SK-N-SH treated with all-trans-retinoic acid at 6 μM for 48 hours (cell line): Measurements from ENCODE around the gene STYXL1.

Source experiments
- ATAC-seq: fragments of 200-7000 bp; cut with Tn5 transposase; 3 replicates; pipeline ENCODE4 v1.9.1; 2020; ENCODE audit warnings: mild to moderate bottlenecking, moderate library complexity
- ARNTL ChIP-seq: fragments of 450-650 bp; formaldehyde crosslinking; IDR thresholded peaks from 2 replicates; pipeline ENCODE4 v1.5.0; 2020; ENCODE audit warnings: low read depth, mild to moderate bottlenecking, moderate library complexity, borderline replicate concordance
- BACH2 ChIP-seq: fragments of 250-450 bp; sonication (Bioruptor Pico); IDR thresholded peaks from 2 replicates; pipeline ENCODE4 v1.9.0; 2021; ENCODE audit warnings: mild to moderate bottlenecking, borderline replicate concordance
- ESRRG ChIP-seq: fragments of 250-450 bp; sonication (Bioruptor Pico); IDR thresholded peaks from 2 replicates; pipeline ENCODE4 v1.6.1; 2021; ENCODE audit warnings: mild to moderate bottlenecking
- GLIS3 ChIP-seq: fragments of 250-450 bp; sonication (Bioruptor Pico); IDR thresholded peaks from 2 replicates; pipeline ENCODE4 v1.5.0; 2020; ENCODE audit warnings: mild to moderate bottlenecking, moderate library complexity
- ISL1 ChIP-seq: fragments of 250-450 bp; sonication (Bioruptor Pico); IDR thresholded peaks from 2 replicates; pipeline ENCODE4 v2.1.2; 2022; ENCODE audit warnings: mild to moderate bottlenecking, moderate library complexity
- OSR1 ChIP-seq: fragments of 250-450 bp; sonication (Bioruptor Pico); IDR thresholded peaks from 2 replicates; pipeline ENCODE4 v1.8.0; 2022; ENCODE audit warnings: moderate library complexity, mild to moderate bottlenecking, inconsistent platforms
- PATZ1 ChIP-seq: fragments of 250-450 bp; sonication (Bioruptor Pico); IDR thresholded peaks from 2 replicates; pipeline ENCODE4 v1.8.0; 2020; ENCODE audit warnings: mild to moderate bottlenecking, moderate library complexity, borderline replicate concordance
- POU6F1 ChIP-seq: fragments of 250-450 bp; sonication (Bioruptor Pico); IDR thresholded peaks from 2 replicates; pipeline ENCODE4 v1.8.0; 2021; ENCODE audit warnings: low read depth, mild to moderate bottlenecking, moderate library complexity, borderline replicate concordance
- PPARA ChIP-seq: fragments of 250-450 bp; sonication (Bioruptor Pico); IDR thresholded peaks from 2 replicates; pipeline ENCODE4 v1.5.0; 2020; ENCODE audit warnings: mild to moderate bottlenecking, borderline replicate concordance
- RARB ChIP-seq: fragments of 250-450 bp; sonication (Bioruptor Pico); IDR thresholded peaks from 2 replicates; pipeline ENCODE4 v1.8.0; 2021; ENCODE audit warnings: mild to moderate bottlenecking, moderate library complexity
- SNAI2 ChIP-seq: fragments of 250-450 bp; sonication (Bioruptor Pico); IDR thresholded peaks from 2 replicates; pipeline ENCODE4 v1.5.0; 2020; ENCODE audit warnings: mild to moderate bottlenecking, moderate library complexity
- TCF4 ChIP-seq: fragments of 250-450 bp; sonication (Bioruptor Pico); IDR thresholded peaks from 2 replicates; pipeline ENCODE4 v1.8.0; 2021; ENCODE audit warnings: mild to moderate bottlenecking, moderate library complexity, borderline replicate concordance
- TOX ChIP-seq: fragments of 250-450 bp; sonication (Bioruptor Pico); IDR thresholded peaks from 2 replicates; pipeline ENCODE4 v1.8.0; 2021; ENCODE audit warnings: mild to moderate bottlenecking, moderate library complexity, borderline replicate concordance
- ZC3H10 ChIP-seq: fragments of 250-450 bp; sonication (Bioruptor Pico); IDR thresholded peaks from 2 replicates; pipeline ENCODE4 v1.5.1; 2021; ENCODE audit warnings: mild to moderate bottlenecking, moderate library complexity
- ZFP3 ChIP-seq: fragments of 250-450 bp; sonication (Bioruptor Pico); IDR thresholded peaks from 2 replicates; pipeline ENCODE4 v1.5.0; 2020; ENCODE audit warnings: mild to moderate bottlenecking, moderate library complexity
- ZFP30 ChIP-seq: fragments of 450-650 bp; formaldehyde crosslinking; IDR thresholded peaks from 2 replicates; pipeline ENCODE4 v1.5.0; 2022; ENCODE audit warnings: mild to moderate bottlenecking, moderate library complexity
- ZNF565 ChIP-seq: fragments of 450-650 bp; formaldehyde crosslinking; conservative IDR thresholded peaks from 2 replicates; pipeline ENCODE4 v1.5.0; 2020; ENCODE audit warnings: low read depth, mild to moderate bottlenecking, moderate library complexity
- ZNF70 ChIP-seq: fragments of 450-650 bp; formaldehyde crosslinking; IDR thresholded peaks from 2 replicates; pipeline ENCODE4 v1.5.0; 2020; ENCODE audit warnings: mild to moderate bottlenecking, moderate library complexity
- ZNF8 ChIP-seq: fragments of 450-650 bp; formaldehyde crosslinking; IDR thresholded peaks from 2 replicates; pipeline ENCODE4 v1.5.0; 2020; ENCODE audit warnings: mild to moderate bottlenecking, moderate library complexity
- TF ChIP-seq, protein P1 (sequence below): fragments of 250-450 bp; sonication (Bioruptor Pico); IDR thresholded peaks from 2 replicates; pipeline ENCODE4 v1.5.1; 2021; ENCODE audit warnings: mild to moderate bottlenecking, moderate library complexity
- TF ChIP-seq, protein P2 (sequence below): fragments of 250-450 bp; sonication (Bioruptor Pico); IDR thresholded peaks from 2 replicates; pipeline ENCODE4 v1.5.0; 2020; ENCODE audit warnings: mild to moderate bottlenecking, moderate library complexity
- TF ChIP-seq, protein P3 (sequence below): fragments of 250-450 bp; sonication (Bioruptor Pico); IDR thresholded peaks from 2 replicates; pipeline ENCODE4 v1.5.1; 2020; ENCODE audit warnings: low read depth, mild to moderate bottlenecking, moderate library complexity

Gene STYXL1

DNA sequence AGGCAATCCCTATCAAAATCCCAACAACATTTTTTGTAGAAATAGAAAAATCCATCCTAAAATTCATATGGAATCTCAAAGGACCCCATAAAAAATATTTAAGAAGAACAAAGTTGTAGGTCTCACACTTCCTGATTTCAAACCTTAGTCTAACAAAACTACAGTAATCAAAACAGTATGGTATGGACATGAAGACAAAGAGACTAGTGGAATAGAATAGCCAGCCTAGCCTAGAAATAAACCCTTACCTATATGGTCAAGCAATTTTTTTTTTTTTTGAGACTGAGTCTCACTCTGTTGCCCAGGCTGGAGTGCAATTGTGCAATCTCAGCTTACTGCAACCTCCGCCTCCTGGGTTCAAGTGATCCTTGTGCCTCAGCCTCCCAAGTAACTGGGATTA, 49.8 kb downstream of the STYXL1 start:
- peak; percentile 98 for TF ChIP-seq ZFP30 (CRISPR knock-in tag)
- no peak for TF ChIP-seq ZNF70 (CRISPR knock-in tag)
- TF ChIP-seq, all 23 proteins: peak for 1
- ATAC-seq, result no peak

DNA sequence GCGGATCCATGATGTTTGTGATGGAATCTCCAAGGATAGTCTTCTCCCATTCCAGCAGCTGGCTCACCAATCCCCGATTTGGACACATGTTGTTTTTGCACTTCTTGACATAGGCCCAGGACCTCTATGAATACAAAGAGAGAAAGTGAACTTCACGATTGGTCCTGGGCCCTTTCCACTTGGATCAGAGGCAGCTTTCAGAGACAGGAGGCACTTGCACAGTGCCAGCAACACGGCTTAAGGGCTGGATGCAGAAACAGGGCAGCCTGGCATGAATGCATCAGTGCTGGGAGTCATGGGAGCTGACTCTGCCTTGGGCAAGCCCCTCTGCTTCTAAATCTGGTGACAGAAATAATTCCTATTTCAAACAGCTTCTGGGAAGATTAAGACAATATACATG, 51.3 kb downstream of the STYXL1 start:
- no peak for ATAC-seq

GRCh38 chr7:75995996-75996395, 51.8 kb downstream of the STYXL1 start:
- ATAC-seq, result no peak
- TF ChIP-seq, protein P1, sequence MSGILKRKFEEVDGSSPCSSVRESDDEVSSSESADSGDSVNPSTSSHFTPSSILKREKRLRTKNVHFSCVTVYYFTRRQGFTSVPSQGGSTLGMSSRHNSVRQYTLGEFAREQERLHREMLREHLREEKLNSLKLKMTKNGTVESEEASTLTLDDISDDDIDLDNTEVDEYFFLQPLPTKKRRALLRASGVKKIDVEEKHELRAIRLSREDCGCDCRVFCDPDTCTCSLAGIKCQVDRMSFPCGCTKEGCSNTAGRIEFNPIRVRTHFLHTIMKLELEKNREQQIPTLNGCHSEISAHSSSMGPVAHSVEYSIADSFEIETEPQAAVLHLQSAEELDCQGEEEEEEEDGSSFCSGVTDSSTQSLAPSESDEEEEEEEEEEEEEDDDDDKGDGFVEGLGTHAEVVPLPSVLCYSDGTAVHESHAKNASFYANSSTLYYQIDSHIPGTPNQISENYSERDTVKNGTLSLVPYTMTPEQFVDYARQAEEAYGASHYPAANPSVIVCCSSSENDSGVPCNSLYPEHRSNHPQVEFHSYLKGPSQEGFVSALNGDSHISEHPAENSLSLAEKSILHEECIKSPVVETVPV (CRISPR knock-in tag), result no peak
- TF ChIP-seq TCF4 (CRISPR knock-in tag) (no peak), ZC3H10 (CRISPR knock-in tag) (no peak), ZNF8 (CRISPR knock-in tag) (no peak), ZFP30 (CRISPR knock-in tag) (no peak), ISL1 (CRISPR knock-in tag) (no peak), PATZ1 (CRISPR knock-in tag) (no peak), ESRRG (no peak), GLIS3 (CRISPR knock-in tag) (no peak), ZFP3 (CRISPR knock-in tag) (no peak), ZNF70 (CRISPR knock-in tag) (no peak)

More for the DNA sequence above, 51.3 kb downstream of the STYXL1 start:
- no peak for TF ChIP-seq POU6F1 (CRISPR knock-in tag)
- TF ChIP-seq SNAI2 (CRISPR knock-in tag), result no peak
- TF ChIP-seq ISL1 (CRISPR knock-in tag), result no peak
- TF ChIP-seq PATZ1 (CRISPR knock-in tag), result no peak
- TF ChIP-seq, protein P1 (CRISPR knock-in tag), result no peak
- TF ChIP-seq ZNF70 (CRISPR knock-in tag), result no peak
- TF ChIP-seq PPARA (CRISPR knock-in tag), result no peak
- no peak for TF ChIP-seq ARNTL
- TF ChIP-seq, protein P2, sequence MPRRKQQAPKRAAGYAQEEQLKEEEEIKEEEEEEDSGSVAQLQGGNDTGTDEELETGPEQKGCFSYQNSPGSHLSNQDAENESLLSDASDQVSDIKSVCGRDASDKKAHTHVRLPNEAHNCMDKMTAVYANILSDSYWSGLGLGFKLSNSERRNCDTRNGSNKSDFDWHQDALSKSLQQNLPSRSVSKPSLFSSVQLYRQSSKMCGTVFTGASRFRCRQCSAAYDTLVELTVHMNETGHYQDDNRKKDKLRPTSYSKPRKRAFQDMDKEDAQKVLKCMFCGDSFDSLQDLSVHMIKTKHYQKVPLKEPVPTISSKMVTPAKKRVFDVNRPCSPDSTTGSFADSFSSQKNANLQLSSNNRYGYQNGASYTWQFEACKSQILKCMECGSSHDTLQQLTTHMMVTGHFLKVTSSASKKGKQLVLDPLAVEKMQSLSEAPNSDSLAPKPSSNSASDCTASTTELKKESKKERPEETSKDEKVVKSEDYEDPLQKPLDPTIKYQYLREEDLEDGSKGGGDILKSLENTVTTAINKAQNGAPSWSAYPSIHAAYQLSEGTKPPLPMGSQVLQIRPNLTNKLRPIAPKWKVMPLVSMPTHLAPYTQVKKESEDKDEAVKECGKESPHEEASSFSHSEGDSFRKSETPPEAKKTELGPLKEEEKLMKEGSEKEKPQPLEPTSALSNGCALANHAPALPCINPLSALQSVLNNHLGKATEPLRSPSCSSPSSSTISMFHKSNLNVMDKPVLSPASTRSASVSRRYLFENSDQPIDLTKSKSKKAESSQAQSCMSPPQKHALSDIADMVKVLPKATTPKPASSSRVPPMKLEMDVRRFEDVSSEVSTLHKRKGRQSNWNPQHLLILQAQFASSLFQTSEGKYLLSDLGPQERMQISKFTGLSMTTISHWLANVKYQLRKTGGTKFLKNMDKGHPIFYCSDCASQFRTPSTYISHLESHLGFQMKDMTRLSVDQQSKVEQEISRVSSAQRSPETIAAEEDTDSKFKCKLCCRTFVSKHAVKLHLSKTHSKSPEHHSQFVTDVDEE, result no peak
- no peak for TF ChIP-seq ZNF8 (CRISPR knock-in tag)
- TF ChIP-seq OSR1 (CRISPR knock-in tag), result no peak
- no peak for TF ChIP-seq BACH2 (CRISPR knock-in tag)
- TF ChIP-seq TCF4 (CRISPR knock-in tag), result no peak
- TF ChIP-seq, protein P3, sequence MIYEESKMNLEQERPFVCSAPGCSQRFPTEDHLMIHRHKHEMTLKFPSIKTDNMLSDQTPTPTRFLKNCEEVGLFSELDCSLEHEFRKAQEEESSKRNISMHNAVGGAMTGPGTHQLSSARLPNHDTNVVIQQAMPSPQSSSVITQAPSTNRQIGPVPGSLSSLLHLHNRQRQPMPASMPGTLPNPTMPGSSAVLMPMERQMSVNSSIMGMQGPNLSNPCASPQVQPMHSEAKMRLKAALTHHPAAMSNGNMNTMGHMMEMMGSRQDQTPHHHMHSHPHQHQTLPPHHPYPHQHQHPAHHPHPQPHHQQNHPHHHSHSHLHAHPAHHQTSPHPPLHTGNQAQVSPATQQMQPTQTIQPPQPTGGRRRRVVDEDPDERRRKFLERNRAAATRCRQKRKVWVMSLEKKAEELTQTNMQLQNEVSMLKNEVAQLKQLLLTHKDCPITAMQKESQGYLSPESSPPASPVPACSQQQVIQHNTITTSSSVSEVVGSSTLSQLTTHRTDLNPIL (CRISPR knock-in tag), result no peak
- no peak for TF ChIP-seq GLIS3 (CRISPR knock-in tag)
- TF ChIP-seq RARB, result no peak
- TF ChIP-seq ZFP30 (CRISPR knock-in tag), result no peak
- no peak for TF ChIP-seq TOX (CRISPR knock-in tag)
- TF ChIP-seq ZNF565 (CRISPR knock-in tag), result no peak
